ENCODE measurements around the gene MPL. TPM values are rescaled to one million over a fixed set of nuclear protein-coding genes. Genes with fewer than 3 reads are reported as not detected.

The MPL gene
- total and polyA plus RNA-seq, 11 donors: 0.11 to 0.98 (median 0.48) TPM; not detected in 1

GRCh38 chr1:43313771-43314170 is 23.8 kb upstream of the MPL start:
- peaks cover 0 to 64% (median 7%) of the 10 kb centered on the region in 9 donors for H3K36me3 ChIP-seq
- TF ChIP-seq POLR2A (IDR thresholded peaks at IDR 0.05) (no peak), CTCF (IDR thresholded peaks at IDR 0.05) (no peak)
- H3K27ac ChIP-seq: no peak overlapping the region
- no peak overlapping the region for H3K4me3 ChIP-seq
- H3K27me3 ChIP-seq: no peaks in the 10 kb centered on the region
- DNase-seq (no peak), ATAC-seq (no peak)
- intact Hi-C loops (cut with DNase I): no loop called here
- WGBS, 4 donors: 94 to 97% (median 94%) methylated on average over 10 of the region's 10 CpGs
- peaks cover 0 to 9% (median 0%) of the 10 kb centered on the region in 12 donors for H3K4me1 ChIP-seq
- no peaks in the 10 kb centered on the region for H3K9me3 ChIP-seq

- ATAC-seq: no peak
- TF ChIP-seq CTCF (IDR thresholded peaks at IDR 0.05) (no peak), POLR2A (IDR thresholded peaks at IDR 0.05) (no peak)
- H3K27ac ChIP-seq: no peak overlapping the region
These were observed 23.4 kb upstream of the MPL start for GRCh38 chr1:43314233-43314632.

GRCh38 chr1:43315481-43315880 is 22.1 kb upstream of the MPL start:
- Histone ChIP-seq H3K4me3 (no peak overlapping the region), H3K9me3 (no peaks in the 10 kb centered on the region), H3K36me3 (peaks cover 0 to 63% (median 7%) of the 10 kb centered on the region in 9 donors), H3K4me1 (peaks cover 0 to 3% (median 0%) of the 10 kb centered on the region in 12 donors), H3K27me3 (no peaks in the 10 kb centered on the region), H3K27ac (no peak overlapping the region)
- WGBS, 4 donors: 89 to 95% (median 92%) methylated on average over 3 of the region's 3 CpGs
- intact Hi-C loops (cut with DNase I): no loop called here
- no peak for ATAC-seq
- DNase-seq: no peak
- TF ChIP-seq CTCF (IDR thresholded peaks at IDR 0.05): no peak

More at GRCh38 chr1:43314233-43314632, 23.4 kb upstream of the MPL start:
- Histone ChIP-seq H3K4me3 (no peak overlapping the region), H3K36me3 (peaks cover 0 to 64% (median 7%) of the 10 kb centered on the region in 9 donors), H3K9me3 (no peaks in the 10 kb centered on the region), H3K4me1 (peaks cover 0 to 7% (median 0%) of the 10 kb centered on the region in 12 donors), H3K27me3 (no peaks in the 10 kb centered on the region)
- intact Hi-C loops (cut with DNase I): no loop called here
- 92 to 99% (median 95%) methylated on average over 5 of the region's 5 CpGs for whole genome bisulfite sequencing, 4 donors
- no peak for DNase-seq

GRCh38 chr1:43315963-43316737 is 21.5 kb upstream of the MPL start:
- peaks cover 0 to 62% (median 7%) of the 10 kb centered on the region in 9 donors for H3K36me3 ChIP-seq
- 88 to 92% (median 90%) methylated on average over 9 to 10 of the region's 10 CpGs for WGBS, 4 donors
- no peak for DNase-seq
- no peaks in the 10 kb centered on the region for H3K27me3 ChIP-seq
- TF ChIP-seq CTCF (IDR thresholded peaks at IDR 0.05): no peak
- no peak for TF ChIP-seq POLR2A (IDR thresholded peaks at IDR 0.05)
- no peaks in the 10 kb centered on the region for H3K9me3 ChIP-seq
- intact Hi-C loops (cut with DNase I): no loop called here
- no peak overlapping the region for H3K27ac ChIP-seq
- no peak overlapping the region for H3K4me3 ChIP-seq
- H3K4me1 ChIP-seq: no peaks in the 10 kb centered on the region
- no peak for ATAC-seq
